ENCODE measurements around the gene RPS27A.
A peak's percentile ranks its signal among the peaks of the same experiment; 100 is the strongest.
"Not testable (repeated sequence)": the region's sequence is repeated elsewhere in the genome, so short reads cannot be mapped to it uniquely, and the experiment has no call there.

RPS27A gene

GRCh38 chr2:55239656-55240222 lies 7.3 kb downstream of the RPS27A start:
- no peak for DNase-seq (ENCODE audit: low spot score)

- DNase-seq (ENCODE audit: low spot score) = not testable (repeated sequence)
Measured at GRCh38 chr2:55241582-55241981, 9.1 kb downstream of the RPS27A start.

DNA sequence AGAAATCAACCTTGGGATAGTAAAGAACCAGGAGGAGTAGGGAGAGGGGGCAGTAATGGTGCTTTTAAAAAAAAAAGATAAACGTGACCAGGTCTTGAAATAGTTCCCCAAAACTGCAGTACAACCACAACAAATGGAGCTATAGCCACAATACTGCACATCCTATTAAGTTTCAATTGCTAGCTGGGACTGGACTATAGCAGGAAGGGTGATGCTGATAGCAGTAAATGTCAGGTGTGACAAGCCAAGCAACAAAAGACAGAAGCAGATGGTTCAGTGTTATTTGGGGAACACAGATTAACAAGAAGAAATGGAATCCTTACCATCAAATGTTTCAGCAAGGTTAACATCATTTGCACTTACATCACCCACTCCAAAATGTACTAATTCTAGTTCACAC lies 10.1 kb downstream of the RPS27A start:
- no peak for DNase-seq (ENCODE audit: low spot score)

- DNase-seq (ENCODE audit: low spot score) = no peak
Measured at GRCh38 chr2:55245411-55245810, 12.9 kb downstream of the RPS27A start.

DNA sequence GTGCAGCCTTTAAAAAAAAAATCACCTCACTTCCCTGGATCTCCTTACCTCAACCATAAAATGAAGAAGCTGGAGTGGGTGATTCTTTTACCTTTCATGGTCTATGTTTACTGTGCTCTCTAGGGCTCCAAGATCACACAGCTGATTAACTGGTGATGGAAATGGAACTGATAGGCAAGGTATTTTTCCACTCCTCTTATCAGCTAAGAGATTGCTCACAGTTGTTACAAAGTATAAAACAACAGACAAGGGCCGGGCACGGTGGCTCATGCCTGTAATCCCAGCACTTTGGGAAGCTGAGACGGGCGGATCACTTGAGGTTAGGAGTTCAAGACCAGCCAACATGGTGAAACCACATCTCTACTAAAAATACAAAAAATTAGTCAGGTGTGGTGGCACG lies 14.5 kb downstream of the RPS27A start:
- DNase-seq (ENCODE audit: low spot score) = no peak

GRCh38 chr2:55252832-55253231 lies 20.3 kb downstream of the RPS27A start:
- DNase-seq (ENCODE audit: low spot score) = no peak

DNA sequence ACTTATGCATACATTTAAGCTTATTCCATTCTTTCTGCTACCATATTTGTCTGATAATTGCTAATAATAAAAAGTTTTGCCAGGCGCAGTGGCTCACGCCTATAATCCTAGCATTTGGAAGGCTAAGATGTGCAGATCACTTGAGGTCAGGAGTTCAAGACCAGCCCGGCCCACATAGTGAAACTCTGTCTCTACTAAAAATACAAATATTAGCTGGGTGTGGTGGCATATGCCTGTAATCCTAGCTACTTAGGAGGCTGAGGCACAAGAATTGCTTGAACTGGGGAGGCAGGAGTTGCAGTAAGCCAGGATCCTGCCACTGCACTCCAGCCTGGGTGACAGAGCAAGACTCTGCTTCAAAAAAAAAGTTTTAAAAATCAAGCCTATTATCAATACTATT lies 27.1 kb downstream of the RPS27A start:
- not testable (repeated sequence) for DNase-seq (ENCODE audit: low spot score)

GRCh38 chr2:55268288-55268906 lies 35.9 kb downstream of the RPS27A start:
- peak; percentile 55 for DNase-seq (ENCODE audit: low spot score)

GRCh38 chr2:55268907-55269644 lies 36.6 kb downstream of the RPS27A start, which contains the start of gene MTIF2:
TSS of gene MTIF2 (minus strand) at chr2:55269231. CDS start at chr2:55263858, 5,373 bp downstream.
- peak; percentile 96 for DNase-seq (ENCODE audit: low spot score)

- peak; percentile 21 for DNase-seq (ENCODE audit: low spot score)
Measured at GRCh38 chr2:55269645-55269990, 37.1 kb downstream of the RPS27A start.

- DNase-seq (ENCODE audit: low spot score) = not testable (repeated sequence)
Measured at GRCh38 chr2:55274346-55274745, 41.9 kb downstream of the RPS27A start.

GRCh38 chr2:55277310-55277709 lies 44.8 kb downstream of the RPS27A start:
- DNase-seq (ENCODE audit: low spot score) = no peak

GRCh38 chr2:55279214-55279835 lies 46.8 kb downstream of the RPS27A start:
- DNase-seq (ENCODE audit: low spot score) = not testable (repeated sequence)

DNA sequence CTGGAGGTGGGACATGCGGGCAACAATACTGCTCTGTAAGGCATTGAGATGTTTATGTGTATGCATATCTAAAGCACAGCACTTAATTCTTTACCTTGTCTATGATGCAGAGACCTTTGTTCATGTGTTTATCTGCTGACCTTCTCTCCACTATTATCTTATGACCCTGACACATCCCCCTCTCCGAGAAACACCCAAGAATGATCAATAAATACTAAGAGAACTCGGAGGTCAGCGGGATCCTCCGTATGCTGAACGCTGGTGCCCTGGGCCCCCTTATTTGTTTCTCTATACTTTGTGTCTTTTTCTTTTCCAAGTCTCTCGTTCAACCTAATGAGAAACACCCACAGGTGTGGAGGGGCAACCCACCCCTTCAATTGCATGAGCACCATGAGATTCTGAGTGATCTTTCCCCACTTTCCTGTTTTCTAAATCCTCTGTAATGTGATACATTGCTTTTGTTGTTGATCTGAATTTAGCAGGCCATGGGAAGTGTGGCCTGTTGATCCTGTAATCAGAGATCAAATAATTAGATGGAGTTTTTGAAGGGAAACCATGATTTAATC lies 47.5 kb downstream of the RPS27A start:
- DNase-seq (ENCODE audit: low spot score) = not testable (repeated sequence)

- not testable (repeated sequence) for DNase-seq (ENCODE audit: low spot score)
Measured at GRCh38 chr2:55280851-55281546, 48.5 kb downstream of the RPS27A start.

DNA sequence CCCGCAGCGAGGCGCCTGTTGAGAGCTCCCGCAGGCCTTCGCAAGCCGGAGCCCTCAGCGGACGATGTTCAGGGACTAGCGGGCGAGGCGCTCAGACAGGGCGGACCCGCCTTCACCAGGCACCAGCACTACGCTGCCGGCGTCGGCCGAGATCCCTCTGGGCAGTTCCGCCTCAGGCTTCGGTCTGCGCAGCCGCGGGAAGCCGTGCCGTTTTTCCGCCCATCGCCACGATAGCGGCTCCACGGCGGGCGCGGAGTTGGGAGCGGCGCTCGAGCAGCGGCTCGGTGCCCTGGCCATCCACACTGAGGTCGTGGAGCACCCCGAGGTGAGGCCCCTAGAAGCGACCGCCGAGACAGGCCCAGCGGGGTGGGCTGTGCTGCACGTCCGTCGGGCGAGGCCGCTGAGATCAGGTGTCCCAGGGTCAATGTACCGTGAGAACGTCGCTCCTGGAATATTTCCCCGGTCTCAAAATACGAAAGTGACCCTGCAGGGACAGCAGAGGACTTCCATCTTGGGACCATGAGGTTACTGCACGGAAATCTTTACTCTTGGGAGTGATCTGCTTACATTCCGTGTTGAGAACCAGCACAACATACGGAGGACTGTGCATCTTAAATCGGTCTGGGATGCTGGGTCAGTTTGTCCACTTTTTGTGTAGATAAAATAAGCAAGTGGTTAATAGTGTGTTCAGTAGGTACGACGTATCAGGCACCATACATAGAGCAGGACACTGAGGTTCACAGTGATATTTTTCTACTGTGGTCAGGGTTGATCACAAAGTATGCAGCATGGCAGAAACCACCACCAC lies 49.8 kb downstream of the RPS27A start:
- peak; percentile 86 for DNase-seq (ENCODE audit: low spot score)

DNA sequence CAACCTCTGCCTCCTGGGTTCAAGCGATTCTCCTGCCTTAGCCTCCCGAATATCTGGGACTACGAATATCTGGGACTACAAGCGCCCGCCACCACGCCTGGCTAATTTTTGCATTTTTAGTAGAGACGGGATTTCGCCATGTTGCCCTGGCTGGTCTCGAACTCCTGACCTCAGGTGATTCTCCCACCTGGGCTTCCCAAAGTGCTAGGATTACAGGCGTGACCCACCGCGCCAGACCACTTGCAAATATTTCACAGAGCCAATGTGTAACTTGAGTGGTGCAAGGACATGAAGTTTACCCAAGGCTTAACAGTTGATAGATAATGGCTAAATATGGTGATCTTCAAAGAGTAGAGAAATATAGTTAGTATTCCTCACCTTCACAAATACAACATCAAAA lies 50.6 kb downstream of the RPS27A start:
- DNase-seq (ENCODE audit: low spot score) = no peak
